COLO668 (cell line): ENCODE data around the gene USP13.

Source experiments
- DNase-seq: peaks from one replicate; lab custom pipeline; 2025; ENCODE audit not compliant: unreplicated experiment; lab: John Stamatoyannopoulos, UW

Gene USP13

GRCh38 chr3:179731544-179731943, 78.7 kb downstream of the USP13 start:
- no peak for DNase-seq

GRCh38 chr3:179732661-179733348, 80.0 kb downstream of the USP13 start:
- DNase-seq: no peak

GRCh38 chr3:179733797-179734196, 81.0 kb downstream of the USP13 start:
- no peak for DNase-seq

DNA sequence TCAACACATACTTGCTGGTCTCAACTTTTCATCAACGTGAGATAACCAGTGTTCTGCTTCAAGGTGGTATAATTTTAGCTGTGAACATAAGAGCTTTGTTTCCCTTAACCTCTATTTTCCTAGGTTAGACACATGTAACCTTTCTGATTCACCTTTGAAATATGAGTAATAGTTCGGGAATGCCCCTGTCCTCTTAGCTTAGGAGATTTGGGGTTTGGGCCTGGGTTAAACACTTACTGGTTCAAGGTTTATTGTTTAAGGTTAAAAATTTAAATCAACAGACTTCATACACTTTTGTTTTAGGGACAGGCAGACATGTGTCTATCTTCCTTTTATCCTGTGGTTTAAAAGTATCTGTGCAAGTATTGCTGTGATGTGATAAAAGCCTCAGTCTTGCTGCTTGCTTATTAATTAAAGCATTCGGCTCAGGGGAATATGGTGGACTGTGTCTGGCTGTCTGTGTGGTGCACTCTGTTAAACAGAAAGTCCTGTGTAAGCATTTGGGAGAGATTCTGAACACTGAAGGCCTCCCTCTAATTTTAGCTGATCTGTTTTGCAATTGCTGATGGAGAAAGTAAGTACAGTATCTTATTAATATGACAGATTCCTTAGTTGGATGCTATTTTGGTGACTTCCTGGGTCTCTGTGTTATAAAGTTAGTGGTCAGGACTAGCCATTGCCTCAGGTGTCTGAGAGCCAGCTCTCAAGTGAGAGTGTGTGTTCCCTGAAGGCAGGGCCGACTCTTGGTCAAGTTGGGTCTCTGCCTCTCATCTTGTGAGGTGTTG, 81.8 kb downstream of the USP13 start:
- DNase-seq: no peak

DNA sequence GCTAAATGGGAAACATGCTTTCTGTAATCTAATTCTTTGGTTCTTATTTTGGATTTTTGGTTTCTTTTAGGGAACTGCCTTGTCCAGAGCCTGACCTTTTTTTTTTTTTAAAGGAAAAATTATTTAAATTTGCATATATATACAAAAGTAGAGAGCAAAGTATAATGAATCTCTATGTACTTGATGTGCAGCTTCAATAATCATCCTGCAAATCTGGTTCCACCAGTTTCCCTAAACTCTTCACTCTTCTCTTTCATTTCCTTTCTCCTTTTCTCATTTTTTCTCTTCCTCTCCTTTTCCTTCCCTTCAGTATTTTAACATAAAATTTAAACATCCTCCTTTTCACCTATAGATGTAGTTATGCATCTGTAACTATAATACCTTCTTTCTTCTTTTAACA, 82.5 kb downstream of the USP13 start:
- DNase-seq: no peak

GRCh38 chr3:179738998-179739397, 86.2 kb downstream of the USP13 start:
- no peak for DNase-seq

- DNase-seq: no peak
These were observed 87.2 kb downstream of the USP13 start for GRCh38 chr3:179739816-179740594.

- no peak for DNase-seq
These were observed 91.1 kb downstream of the USP13 start for GRCh38 chr3:179743913-179744312.

GRCh38 chr3:179744667-179745066, 91.8 kb downstream of the USP13 start:
- DNase-seq: no peak

GRCh38 chr3:179745079-179745478, 92.2 kb downstream of the USP13 start:
- DNase-seq: no peak

- no peak for DNase-seq
These were observed 92.9 kb downstream of the USP13 start for GRCh38 chr3:179745716-179746115.

GRCh38 chr3:179750720-179751328, 98.0 kb downstream of the USP13 start:
- no peak for DNase-seq

DNA sequence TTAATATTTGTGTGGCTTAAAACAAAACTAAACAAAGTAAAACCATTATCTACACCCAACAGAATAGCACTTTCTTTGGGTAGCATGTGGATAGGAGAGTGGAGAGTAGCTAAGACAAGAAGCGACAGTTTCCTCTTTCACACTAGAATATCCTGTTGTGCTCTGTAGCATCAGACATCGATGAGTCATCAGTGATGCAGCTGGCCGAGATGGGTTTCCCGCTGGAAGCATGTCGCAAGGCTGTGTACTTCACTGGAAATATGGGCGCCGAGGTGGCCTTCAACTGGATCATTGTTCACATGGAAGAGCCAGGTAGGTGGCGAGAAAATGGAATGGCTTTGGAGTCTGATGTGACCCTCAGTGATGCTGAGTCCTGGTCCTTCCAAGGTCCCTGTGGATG, 108.1 kb downstream of the USP13 start:
- no peak for DNase-seq

DNA sequence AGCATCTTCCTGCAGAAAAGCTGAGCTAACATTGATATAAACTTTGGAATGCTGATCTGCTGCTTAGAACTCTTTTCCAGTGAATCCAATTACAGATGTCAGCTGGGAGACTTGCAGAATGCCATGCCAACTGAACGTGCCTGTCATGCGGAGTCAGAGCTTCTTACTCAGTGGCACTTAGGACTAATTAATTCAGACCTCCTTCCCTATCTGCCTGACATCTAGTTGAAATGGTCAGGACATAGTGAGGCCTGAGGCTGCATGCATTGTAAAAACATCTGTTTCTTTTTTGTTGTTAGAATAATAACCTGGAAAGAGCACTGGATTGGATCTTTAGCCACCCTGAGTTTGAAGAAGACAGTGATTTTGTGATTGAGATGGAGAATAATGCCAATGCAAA, 112.6 kb downstream of the USP13 start:
- no peak for DNase-seq

- no peak for DNase-seq
These were observed 113.7 kb downstream of the USP13 start for GRCh38 chr3:179766416-179767133.

GRCh38 chr3:179768080-179768479, 115.2 kb downstream of the USP13 start:
- peak; percentile 13 for DNase-seq

DNA sequence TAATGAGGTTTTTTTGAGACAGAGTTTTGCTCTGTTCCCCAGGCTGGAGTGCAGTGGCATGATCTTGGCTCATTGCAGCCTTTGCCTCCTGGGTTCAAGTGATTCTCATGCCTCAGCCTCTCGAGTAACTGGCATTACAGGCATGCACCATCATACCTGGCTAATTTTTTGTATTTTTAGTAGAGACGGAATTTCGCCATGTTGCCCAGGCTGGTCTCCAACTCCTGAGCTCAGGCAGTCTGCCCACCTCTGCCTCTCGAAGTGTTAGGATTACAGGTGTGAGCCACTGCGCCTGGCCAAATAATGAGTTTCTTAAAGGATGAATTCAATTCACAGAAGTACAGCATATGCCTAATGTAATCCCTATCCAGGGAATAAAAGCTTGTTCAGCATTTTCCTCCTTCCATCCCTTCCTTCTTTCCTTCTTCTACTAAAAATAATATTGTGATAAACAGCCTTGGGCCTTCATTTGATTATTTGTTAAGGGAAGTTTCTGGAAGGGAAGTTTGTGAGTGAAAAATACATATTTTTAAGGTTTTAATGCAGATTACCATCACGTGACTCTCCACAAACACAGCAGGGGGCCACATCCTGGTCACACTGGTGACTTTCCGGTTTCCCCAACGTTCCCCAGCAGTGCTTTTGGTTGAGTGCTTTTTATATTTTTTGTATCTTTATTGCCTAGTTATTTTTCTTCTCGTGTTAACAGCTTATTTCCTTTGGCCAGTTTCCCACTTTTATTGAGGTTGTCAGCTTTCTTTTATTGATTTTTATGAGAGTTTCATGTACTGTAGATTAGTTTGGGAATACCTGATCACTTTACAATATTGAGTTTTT, 116.8 kb downstream of the USP13 start:
- no peak for DNase-seq

GRCh38 chr3:179771797-179772196, 119.0 kb downstream of the USP13 start:
- no peak for DNase-seq

GRCh38 chr3:179772297-179772696, 119.5 kb downstream of the USP13 start:
- DNase-seq: no peak
